HG03378 (cell line): ENCODE results near the gene MMP20.

Source experiments
- ATAC-seq: cut with Tn5 transposase; IDR thresholded peaks from one replicate; pipeline ENCODE4 v1.9.1; 2021; ENCODE audit warnings: mild to moderate bottlenecking, moderate library complexity; ENCODE audit not compliant: unreplicated experiment

MMP20 gene

DNA sequence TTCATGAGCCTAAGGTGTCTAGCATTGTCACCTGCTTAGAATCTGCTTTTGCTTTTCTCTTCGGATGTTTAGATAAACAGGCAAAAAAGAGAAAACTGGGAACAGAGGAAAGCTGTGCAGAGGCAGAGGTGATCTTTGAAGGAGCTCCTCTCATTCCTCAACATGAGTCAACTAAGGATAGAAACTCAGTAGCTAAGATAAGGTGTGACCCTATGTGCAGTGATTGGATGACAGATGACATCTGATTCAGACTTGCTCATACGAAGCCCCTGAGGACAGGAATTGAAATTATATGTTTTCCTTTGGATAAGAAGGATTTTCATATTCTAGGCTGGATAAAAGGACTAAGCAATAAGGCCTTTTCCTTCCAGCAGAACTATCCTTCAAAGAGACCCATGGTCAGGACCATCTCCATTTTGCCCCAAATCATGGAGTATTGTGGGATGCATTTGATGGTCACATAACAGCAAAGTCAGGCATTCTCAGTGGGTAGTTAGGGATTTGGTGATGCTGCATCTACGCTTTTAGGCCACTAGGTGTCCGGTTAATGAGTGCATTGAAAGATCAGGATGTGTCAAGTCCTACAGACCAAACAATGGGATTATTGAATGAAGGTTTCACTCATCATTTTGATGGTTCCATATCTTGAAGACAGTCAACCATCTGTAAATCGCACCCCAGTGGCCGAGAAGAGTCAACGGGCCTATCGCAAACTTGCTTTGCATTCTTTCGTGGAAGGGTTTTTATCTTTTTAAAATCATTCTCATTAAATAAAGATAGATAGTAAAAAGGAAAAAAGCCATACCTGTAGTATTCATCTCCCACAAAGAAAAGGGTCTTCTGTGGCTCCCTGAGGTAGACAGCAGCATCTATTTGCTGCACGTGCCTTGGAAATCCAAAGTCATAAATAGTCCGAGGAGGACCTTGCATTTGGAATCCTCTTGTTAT lies 32.2 kb downstream of the MMP20 start:
- ATAC-seq: no peak

DNA sequence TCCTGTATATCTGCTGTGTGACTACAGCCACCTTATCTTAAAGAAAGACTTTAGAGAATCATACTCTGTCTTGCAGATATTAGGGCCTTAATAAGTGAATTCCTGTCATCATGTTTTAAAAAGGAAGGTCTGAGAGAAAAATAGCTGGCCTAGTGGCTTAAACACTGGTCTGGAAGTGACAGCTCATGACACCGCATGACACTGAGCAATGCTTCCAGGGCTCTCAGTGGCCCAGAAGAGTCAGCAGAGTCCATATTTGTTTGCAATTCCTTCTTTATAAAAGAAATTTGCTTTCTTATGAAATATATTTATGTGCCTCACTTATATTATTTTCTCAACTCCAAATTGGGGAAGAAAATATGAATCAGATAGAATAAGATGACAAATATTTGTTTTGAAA lies 33.0 kb downstream of the MMP20 start:
- ATAC-seq: no peak

DNA sequence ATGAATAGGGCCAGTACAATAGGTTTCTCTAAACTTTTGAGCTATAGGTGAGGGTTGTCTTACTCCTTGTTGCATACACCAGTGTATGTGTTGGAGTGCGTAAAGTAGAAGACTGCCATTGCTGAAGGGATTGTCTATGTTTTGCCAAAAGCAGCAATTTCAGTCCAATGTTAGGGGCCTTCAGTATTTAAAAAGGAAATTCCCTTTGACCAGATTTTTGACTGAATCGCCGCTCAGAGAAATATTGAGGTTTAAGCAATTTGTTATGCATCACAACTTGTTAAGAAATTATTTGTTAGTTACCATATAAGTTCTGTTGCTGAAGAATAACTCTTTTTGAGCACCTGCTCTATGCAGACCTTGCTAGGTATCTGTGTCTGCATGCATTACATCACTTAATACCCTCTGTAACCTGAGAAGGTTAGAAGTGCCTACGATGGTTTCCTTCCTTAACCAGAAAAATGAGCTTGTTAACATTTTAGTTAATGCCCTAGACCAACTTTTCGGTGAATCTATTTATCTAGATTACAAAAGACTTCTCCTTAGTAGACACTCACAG lies 33.9 kb downstream of the MMP20 start:
- peak; percentile 17 for ATAC-seq

DNA sequence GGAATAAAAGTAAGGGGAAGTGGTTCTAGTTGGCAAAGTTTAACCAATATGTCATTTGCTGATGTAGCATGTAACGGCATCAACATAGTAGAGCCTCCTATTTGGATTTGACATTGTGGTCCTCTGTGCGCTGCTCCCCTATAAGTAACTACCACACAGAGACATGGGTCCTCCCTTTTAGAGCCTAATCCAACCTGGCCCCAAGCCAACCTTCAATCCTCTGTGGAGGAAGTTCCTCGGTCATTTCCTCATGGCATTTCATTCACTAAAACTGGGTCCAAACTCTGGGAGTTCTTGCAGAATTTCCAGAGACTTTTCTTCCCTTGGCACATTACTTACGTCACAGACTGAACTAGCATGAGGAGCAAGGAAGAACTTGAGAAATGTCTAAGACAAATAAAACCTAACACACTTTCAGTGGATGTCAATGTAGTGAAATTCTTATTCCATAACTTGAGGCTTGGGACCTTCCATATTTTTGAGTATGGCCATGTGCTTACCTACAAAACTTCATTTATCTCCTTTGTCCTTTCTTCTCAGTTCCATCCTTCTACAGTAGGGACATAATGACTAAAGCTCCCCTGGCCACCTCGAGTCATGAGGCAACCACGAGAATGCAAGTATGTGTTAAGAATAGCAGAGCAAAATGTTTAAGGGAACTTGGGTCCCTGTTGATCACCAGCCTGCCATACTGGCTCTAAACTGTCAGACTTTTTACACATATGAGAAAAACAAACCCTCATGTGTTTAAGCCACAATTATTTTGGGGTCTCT lies 34.7 kb downstream of the MMP20 start:
- peak; percentile 33 for ATAC-seq

DNA sequence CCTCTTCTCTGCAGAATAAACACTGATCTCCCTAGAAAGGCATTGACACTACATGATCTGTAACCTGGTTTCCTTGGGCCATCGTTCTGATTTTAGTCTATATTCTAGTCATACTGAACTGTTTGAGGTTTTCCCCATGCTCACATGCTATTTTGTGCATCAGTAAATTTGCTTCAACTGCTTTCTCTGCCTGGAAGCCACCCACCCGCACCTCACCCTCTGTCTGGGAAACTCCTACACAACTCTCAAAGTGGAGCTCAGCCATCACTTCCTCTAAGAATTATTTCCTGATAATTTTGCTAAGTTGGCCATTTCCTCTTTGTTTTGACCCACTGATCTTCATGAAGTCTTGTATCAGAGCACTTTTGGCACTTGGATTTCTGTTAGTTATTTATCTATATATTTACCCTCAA lies 36.1 kb downstream of the MMP20 start:
- ATAC-seq: peak; percentile 85

DNA sequence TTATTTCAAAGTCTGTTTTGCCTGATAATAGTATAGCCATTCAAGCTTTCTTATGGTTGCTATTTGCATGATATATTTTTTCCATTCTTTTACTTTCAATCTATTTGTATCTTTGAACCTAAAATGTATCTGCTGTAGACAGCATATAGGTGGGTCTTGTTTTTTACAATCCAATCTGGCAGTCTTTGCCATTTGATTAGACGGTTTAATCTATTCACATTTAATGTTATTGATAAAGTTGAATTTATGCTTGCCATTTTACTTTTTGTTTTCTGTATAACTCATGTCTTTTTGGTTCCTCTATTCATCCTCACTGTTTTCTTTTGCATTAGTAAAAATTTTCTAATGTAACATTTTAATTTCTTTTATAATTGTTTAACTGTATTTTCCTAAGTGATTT lies 37.4 kb downstream of the MMP20 start:
- ATAC-seq: no peak

DNA sequence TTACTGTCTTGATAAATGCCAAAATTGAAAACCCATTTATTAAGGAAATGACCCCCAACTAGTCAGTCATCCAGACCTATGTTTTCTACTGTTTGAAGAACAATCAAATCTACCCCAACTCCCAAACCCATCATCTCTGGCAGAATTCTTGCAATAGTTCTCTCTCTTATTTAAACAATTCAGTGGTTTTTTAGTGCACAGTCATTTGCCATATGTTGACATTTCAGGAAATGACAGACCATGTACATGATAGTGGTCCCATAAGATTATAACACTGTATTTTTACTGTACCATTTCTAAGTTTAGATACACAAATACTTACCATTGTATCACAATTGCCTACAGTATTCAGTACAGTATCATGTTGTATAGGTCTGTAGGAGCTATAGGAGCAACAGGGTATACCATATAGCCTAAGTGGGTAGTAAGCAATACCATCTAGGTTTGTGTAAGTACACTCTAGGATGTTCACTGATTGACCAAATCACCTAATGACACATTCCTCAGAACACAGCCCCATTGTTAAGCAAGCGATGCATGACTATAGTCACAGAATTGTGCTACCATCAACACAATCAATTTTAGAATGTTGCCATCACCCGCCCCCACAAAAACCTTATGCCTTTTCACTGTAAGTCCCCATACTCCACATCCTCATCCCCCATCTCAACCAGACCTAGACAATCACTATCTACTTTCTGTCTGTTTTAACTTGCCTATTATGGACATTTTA lies 41.8 kb downstream of the MMP20 start:
- no peak for ATAC-seq

DNA sequence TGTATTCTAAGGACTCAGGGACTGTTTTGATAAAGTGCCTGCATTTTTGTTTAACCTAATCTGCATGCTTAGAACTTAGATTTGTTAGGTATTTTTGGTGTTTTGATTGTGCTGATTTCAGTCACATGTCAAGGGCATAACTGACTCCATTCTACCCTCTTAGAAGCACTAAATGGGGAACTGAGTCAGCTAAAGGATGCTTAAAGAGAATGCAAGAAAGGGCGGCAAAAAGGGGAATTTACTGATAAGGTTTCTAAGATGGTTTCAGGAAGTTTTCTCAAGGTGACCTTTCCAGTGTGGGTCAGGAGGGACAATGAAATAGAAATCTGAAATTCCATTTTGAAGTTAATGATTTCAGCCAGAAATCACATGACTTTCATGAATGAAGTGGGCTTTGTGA lies 43.0 kb downstream of the MMP20 start:
- no peak for ATAC-seq

DNA sequence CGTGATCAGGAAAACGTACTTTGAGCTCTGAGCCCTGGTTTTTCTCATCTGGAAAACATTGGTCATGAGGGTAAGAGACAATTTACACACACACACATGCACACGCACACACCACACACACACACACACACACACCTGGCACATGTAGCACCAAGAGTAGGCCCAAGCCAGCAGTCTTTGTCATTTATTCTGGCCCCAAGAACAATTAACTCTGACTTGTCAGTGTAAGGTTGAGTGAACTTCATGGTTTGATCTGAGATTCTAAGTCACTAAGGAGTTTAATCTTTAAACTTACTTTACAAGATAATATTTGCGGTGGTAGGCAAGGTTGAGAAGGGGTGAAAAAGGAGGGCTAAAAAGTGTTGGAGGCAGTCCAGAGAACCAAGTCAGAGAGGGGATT lies 44.1 kb downstream of the MMP20 start:
- no peak for ATAC-seq

DNA sequence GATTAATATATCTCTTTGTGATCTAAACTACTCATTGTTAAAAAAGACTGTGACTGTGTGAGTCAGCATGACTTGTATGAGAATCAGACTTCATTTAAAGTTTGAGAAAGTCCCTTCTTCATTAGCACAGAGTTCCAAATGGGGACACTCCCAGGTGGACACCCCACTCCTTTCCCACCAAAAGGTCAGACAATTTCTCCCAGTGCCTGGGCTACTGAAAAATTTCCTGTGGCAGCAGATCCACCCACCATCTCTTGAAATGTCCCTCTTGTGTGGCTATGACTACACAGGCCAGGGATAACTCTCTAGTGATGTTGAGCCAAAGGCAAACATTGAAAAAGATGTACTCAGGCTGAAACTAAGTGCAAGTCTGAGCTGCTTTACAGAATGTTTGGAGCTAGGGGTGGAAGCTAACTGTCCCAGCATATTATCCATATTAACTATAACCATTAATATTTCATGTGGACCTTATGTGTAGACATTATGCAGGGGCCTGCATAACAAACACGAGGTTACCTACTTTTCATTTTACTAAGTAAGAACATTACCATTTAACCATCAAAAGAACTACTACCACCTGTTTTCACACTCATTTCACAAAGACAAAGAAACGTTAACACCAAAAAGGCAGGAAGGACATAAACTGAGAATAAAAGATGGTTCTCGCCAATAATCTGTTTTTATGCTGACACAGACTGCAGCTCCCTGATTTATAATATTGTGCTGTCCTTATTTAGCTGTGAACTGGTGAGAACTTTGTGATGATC lies 44.8 kb downstream of the MMP20 start:
- ATAC-seq: peak; percentile 51

DNA sequence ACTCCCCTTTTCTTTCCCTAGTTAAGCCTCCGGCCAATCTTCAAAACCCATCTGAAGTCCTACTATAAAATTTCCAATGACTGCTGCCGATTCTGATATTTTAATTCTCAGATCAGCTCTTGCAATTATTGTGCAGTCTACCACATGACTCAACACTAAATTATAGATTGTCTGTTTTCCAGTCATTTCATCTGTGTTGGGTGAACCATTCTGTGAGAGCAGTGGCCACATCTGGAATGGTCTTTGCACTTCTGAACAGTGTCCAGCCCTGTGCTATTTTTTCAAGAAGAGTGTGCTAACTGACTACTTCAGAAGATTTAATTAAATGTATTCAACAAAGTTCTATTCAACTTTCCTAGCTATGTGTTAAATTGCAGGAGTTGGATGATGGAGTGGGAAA lies 47.4 kb downstream of the MMP20 start:
- ATAC-seq: no peak

DNA sequence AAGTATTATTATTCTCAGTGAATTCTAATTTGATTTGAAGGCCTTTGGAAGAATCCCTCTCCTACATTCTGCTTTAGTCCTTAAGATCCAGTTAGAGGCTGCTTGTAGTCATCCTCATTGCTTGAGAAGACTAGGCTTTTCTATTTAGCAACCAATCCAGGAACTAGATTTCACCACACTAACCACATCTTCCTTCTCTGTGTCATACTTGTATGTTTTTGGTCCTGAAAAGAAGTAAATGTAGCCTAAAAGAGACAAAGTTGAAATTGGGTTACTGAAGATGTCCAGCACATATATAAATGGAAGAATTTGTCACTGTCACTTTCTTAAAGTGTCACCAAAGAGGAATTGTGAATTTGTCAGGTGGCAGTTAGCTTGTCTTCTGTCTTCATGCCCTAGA lies 48.0 kb downstream of the MMP20 start:
- peak; percentile 70 for ATAC-seq

DNA sequence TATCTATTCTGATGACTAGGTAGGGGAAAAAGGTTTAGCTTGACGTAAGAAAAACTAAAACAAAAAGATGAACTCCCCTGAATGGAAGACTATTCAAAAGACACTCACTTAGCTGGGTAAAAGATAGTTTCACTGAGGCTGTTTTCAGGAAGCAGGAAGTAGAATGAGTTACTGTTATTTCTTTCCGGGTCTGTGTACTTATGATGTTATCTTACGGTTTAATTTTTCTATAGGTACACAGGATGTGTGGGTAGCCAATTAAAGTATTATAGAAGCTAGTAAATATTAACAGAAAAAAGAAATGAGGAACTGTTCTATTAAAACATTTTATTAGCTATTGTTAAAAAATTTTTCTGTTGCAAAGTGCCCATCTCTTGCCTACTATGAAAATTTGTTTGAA lies 48.8 kb downstream of the MMP20 start:
- no peak for ATAC-seq

DNA sequence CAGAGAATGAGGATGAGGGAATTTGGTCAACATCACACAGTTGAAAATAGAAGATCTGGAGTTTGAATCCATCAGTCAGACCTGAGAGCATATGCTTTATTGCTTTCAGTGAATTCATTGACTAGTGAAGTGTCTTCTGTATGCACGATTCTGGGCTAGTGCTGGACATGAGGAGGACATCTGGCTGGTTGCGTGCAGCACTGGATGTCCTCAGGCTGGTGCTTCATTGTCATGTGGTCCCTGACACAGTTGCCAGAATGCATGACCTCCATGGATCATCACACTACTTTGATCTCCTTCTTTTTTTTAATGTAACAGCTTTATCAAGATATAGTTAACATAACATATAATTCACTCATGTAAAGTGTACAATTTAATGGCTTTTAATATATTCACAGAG lies 50.1 kb downstream of the MMP20 start:
- ATAC-seq: no peak

DNA sequence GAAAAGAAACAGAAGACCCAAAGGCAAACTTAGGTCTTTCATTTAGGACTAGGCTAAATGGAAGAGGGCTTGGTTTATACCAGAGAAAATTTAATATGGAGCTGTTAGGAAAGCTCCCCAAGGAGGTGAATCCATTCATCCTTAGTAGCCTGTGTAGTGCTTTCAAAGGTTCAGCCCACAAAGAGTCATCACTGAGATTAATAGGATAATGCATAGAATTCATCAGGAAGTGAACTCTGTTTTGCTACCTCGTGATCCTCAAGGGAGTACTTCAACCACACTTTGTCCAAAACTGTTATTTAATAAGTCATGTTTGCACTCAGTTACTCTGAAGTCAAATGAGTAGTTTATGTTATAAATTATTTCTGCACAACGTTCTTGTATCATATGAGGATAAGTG lies 51.3 kb downstream of the MMP20 start:
- no peak for ATAC-seq

DNA sequence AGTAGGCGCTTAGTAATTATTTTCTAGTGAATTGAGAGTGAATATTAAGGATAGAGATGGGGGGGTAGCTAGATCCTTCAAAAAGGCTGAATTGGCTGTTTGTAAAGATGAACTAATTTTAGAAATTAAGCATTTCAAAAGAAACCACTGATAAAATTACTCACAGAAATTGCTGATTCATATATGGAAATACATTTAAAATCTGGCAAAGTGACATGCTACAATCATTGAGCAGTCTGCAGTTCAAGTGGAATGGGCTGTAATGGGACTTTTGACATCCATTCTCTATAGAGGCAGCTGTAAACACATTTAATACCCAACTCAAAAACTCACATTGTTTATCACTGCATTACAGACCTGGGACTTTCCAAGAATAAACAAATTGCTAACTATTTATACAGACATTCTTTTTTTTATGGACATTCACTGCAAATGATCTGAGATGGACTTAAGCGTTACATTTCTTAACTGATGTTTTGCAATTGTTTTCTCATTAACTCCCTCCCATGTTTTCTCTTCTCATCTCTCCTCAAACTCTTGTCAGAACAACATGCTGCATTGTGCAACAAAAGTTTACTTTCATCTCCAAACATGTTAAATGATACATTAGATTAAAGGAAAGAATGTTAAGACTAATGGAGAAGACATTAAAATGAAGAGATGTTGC lies 52.4 kb downstream of the MMP20 start:
- no peak for ATAC-seq

DNA sequence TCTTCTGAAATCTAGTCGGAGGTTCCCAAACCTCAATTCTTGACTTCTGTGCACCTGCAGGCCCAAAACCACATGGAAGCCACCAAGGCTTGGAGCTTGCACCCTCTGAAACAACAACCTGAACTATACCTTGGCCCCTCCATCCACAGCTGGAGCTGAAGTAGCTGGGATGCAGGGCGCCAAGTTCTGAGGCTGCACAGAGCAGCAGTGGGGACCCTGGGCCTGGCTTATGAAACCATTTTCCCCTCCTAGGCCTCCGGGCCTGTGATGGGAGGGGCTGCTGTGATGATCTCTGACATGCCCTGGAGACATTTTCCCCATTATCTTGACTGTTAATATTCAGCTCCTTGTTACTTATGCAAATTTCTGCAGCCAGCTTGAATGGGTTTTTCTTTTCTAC lies 56.3 kb downstream of the MMP20 start:
- ATAC-seq: no peak

DNA sequence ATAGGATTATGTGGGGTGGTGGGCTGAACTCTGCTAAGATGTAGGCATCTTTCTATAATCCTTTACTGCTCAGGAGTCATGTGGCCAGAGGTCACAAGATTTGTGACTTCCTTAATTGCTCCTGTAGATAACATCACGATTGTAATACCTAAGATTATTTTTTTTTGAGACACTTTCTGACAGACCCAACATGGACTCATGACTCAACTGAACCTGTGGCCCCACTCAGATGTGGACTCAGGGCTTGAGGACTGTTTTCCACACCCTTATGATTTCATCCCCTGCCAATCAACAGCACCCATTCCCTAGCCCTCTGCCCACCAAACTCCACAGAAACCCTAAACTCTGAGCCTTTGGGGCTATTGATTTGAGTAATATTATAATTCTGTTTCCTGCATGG lies 59.0 kb downstream of the MMP20 start:
- no peak for ATAC-seq

DNA sequence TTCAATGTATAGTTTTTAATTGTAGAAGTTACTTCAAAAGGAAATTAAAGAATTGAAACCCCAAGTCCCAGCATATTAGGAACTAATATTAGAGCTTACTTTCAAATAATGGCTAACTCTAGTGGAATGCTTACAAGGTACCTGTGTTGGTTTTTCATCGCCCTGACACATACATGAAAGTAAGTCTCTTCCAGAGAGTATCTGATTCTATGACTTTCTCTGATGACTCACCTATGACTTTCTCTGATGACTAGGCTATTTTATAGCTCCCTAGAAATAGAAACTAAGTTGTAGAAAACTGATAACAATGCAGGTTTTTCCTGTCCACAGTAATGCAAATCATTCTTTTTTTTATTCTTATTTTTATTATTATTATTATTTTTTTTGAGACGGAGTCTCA lies 61.0 kb downstream of the MMP20 start:
- ATAC-seq: peak; percentile 75

DNA sequence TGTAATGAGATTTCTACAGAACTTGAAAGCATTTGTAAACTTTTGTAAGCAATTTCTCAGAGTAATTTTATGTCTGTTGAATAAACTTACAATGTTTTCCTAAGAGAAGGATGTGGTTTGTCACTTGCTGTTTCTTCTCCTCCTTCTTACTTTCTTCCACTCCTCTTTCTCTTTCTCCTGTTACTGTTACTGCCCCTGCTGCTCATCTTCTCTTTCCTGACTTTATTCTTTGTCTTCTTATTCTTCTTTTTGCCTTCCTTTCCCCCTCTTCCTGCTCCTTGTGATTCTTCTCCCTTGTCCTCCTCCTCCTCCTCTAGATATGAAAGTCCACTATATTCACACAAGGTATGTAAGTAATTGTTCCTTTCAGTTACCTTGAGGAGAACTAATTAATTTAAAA lies 63.5 kb downstream of the MMP20 start:
- no peak for ATAC-seq
